Tibial nerve (tissue), 4 donors: ENCODE data around the gene KCTD4.

Experiments
- CTCF ChIP-seq, 5 experiments: fragments of 200-600 bp in 3 of 5; fragments of 450-650 bp in 2 of 5; sonication (generic) in 3 of 5; IDR thresholded peaks; one replicate each; pipeline ENCODE4 v1.5.1; 2016 to 2019; ENCODE audit warnings: antibody characterized with exemption in 5 of 5, mild to moderate bottlenecking in 3 of 5, moderate library complexity in 2 of 5
- EP300 ChIP-seq, 2 donors: sonication (generic); formaldehyde crosslinking; IDR thresholded peaks; one replicate each; pipeline ENCODE4 v1.6.1; 2017; ENCODE audit warnings: antibody characterized with exemption in 2 of 2, mild to moderate bottlenecking in 1 of 2
- POLR2A ChIP-seq, 2 donors: fragments of 450-650 bp; IDR thresholded peaks; one replicate each; pipeline ENCODE4 v1.6.1; 2017; ENCODE audit warnings: antibody characterized with exemption in 2 of 2, mild to moderate bottlenecking in 2 of 2, moderate library complexity in 2 of 2

GRCh38 chr13:45206340-45206739 is 5.5 kb upstream of the KCTD4 start:
- TF ChIP-seq CTCF (IDR thresholded peaks at IDR 0.05) (no peak), POLR2A (IDR thresholded peaks at IDR 0.05) (no peak), EP300 (IDR thresholded peaks at IDR 0.05) (no peak)
